DOHH2 (cell line): Measurements from ENCODE around the gene MAGEF1.

Source experiments
- H3F3A ChIP-seq: fragments of 200-600 bp; sonication (generic), shearing (Covaris generic); 2 replicates; pipeline ENCODE4 v1.6.0; 2016; ENCODE audit warnings: antibody characterized with exemption, mild to moderate bottlenecking; ENCODE audit not compliant: control insufficient read depth, insufficient read depth
- H3K27ac ChIP-seq: fragments of 200-600 bp; sonication (generic); 2 replicates; pipeline ENCODE4 v1.5.1; 2014; ENCODE audit warnings: low read depth, mild to moderate bottlenecking, low read length, moderate library complexity
- H3K27me3 ChIP-seq: fragments of 200-600 bp; sonication (generic); 2 replicates; pipeline ENCODE4 v1.6.1; 2014; ENCODE audit warnings: mild to moderate bottlenecking, low read length, mixed read lengths; ENCODE audit not compliant: control insufficient read depth
- H3K36me3 ChIP-seq: fragments of 200-600 bp; sonication (generic); 2 replicates; pipeline ENCODE4 v1.6.1; 2014; ENCODE audit warnings: mild to moderate bottlenecking, low read length, moderate library complexity, mixed read lengths; ENCODE audit not compliant: control insufficient read depth
- H3K4me1 ChIP-seq: fragments of 200-600 bp; sonication (generic); 2 replicates; pipeline ENCODE4 v1.6.1; 2014; ENCODE audit warnings: mild to moderate bottlenecking, low read length, mixed read lengths; ENCODE audit not compliant: control insufficient read depth
- H3K4me2 ChIP-seq: fragments of 200-600 bp; sonication (generic); 2 replicates; pipeline ENCODE4 v1.6.0; 2014; ENCODE audit warnings: mild to moderate bottlenecking, low read length, moderate library complexity
- H3K4me3 ChIP-seq: fragments of 200-600 bp; sonication (generic); 2 replicates; pipeline ENCODE4 v1.5.1; 2014; ENCODE audit warnings: mild to moderate bottlenecking, low read length, mixed read lengths
- H3K79me2 ChIP-seq: fragments of 200-600 bp; sonication (generic); 2 replicates; pipeline ENCODE4 v1.6.1; 2014; ENCODE audit warnings: mild to moderate bottlenecking, low read length, mixed read lengths; ENCODE audit not compliant: control insufficient read depth
- H3K9me2 ChIP-seq: fragments of 200-600 bp; sonication (generic); replicated peaks from 2 replicates; pipeline ENCODE4 v1.6.1; 2014; ENCODE audit warnings: mild to moderate bottlenecking, low read length, mixed read lengths; ENCODE audit not compliant: control insufficient read depth
- H3K9me3 ChIP-seq: fragments of 200-600 bp; sonication (generic); 2 replicates; pipeline ENCODE4 v1.6.1; 2014; ENCODE audit warnings: antibody characterized with exemption, low read length, mixed read lengths; ENCODE audit not compliant: control insufficient read depth, insufficient read depth
- H4K20me1 ChIP-seq: fragments of 200-600 bp; sonication (generic); 2 replicates; pipeline ENCODE4 v1.6.0; 2014; ENCODE audit warnings: low read depth, mild to moderate bottlenecking, antibody characterized with exemption, low read length, moderate library complexity; ENCODE audit not compliant: control insufficient read depth, insufficient read depth
- EZH2phosphoT487 ChIP-seq: fragments of 200-600 bp; sonication (generic); IDR thresholded peaks from 2 replicates; pipeline ENCODE4 v1.6.1; 2017; ENCODE audit warnings: borderline replicate concordance, mild to moderate bottlenecking, antibody characterized with exemption, low read length, moderate library complexity, mixed read lengths
- TF ChIP-seq, protein P1 (sequence below): fragments of 200-600 bp; sonication (generic); IDR thresholded peaks from one replicate; pipeline ENCODE4 v1.5.1; 2014; ENCODE audit warnings: antibody characterized with exemption, mild to moderate bottlenecking, low read depth, low read length; ENCODE audit not compliant: poor library complexity, severe bottlenecking

The MAGEF1 gene

DNA sequence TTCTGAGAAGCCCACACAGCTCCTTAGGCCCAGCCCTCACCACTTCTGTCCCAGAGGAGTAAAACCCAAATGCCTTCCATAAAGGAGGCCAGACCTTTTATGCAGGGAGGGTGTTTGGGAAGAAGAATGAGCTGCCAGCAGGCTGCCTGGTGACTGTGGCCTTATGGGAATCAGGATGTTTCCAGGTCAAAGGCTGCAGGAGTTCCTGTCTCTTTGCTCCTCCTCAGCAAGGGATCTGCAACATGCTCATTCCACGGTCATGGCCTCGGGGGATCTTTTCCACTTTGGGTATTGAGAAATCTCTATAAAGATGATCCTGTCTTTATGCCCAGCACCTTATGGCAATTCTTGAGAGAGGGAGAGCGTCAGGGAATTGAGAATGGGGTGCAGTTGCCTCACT is 25.2 kb upstream of the MAGEF1 start:
- H3K36me3 ChIP-seq, result no peaks in the 10 kb centered on the region
- H3K9me2 ChIP-seq, result no peaks in the 10 kb centered on the region
- TF ChIP-seq EZH2phosphoT487, result no peak
- TF ChIP-seq, protein P1, sequence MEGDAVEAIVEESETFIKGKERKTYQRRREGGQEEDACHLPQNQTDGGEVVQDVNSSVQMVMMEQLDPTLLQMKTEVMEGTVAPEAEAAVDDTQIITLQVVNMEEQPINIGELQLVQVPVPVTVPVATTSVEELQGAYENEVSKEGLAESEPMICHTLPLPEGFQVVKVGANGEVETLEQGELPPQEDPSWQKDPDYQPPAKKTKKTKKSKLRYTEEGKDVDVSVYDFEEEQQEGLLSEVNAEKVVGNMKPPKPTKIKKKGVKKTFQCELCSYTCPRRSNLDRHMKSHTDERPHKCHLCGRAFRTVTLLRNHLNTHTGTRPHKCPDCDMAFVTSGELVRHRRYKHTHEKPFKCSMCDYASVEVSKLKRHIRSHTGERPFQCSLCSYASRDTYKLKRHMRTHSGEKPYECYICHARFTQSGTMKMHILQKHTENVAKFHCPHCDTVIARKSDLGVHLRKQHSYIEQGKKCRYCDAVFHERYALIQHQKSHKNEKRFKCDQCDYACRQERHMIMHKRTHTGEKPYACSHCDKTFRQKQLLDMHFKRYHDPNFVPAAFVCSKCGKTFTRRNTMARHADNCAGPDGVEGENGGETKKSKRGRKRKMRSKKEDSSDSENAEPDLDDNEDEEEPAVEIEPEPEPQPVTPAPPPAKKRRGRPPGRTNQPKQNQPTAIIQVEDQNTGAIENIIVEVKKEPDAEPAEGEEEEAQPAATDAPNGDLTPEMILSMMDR, result no peak
- no peaks in the 10 kb centered on the region for H3K9me3 ChIP-seq
- H4K20me1 ChIP-seq, result no peaks in the 10 kb centered on the region
- H3K4me1 ChIP-seq, result no peaks in the 10 kb centered on the region
- no peak overlapping the region for H3K27ac ChIP-seq
- no peaks in the 10 kb centered on the region for H3K79me2 ChIP-seq
- H3F3A ChIP-seq, result no peaks in the 10 kb centered on the region
- no peak overlapping the region for H3K4me2 ChIP-seq
- H3K4me3 ChIP-seq, result no peak overlapping the region
- no peaks in the 10 kb centered on the region; the same call in 1 of the 2 replicates for H3K27me3 ChIP-seq

DNA sequence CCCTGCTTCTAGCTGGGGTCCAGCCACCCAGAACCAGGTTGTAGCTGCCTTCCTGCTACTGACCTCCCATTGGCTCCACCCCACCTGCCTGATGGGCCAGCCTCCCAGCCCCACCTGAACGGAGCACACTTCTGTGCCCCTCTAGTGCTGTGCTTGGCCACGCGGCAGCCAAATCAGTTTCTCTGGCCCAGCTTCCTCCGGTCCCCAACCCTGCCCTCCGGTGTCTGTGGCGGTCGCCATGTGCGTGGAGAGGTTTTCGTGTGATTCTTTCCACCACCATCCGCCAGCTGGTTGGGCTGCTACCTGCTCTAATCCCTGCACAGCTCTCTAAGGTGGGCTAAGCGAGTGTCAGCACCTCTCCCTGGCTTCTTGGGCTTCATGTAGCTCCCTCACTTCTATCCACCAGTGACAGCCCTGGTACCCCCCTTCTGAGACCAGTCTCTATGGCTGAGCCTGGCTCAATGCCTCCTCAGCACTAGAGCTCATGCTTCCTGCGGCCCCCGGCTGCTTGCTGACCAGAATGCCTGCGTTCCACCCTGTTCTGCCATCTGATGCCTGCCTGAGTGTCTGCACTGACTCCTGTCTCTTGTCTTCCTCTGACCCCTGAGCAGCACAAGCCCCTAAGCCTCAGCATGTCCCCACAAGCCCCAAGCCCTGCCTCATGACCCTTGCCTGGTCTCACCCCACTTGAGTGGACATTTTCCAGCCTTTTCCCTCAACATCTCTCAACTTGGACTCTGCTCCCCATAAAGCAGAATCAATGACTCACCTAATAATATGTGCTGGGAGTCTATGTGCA is 23.2 kb upstream of the MAGEF1 start:
- no peaks in the 10 kb centered on the region for H3K4me1 ChIP-seq
- H4K20me1 ChIP-seq, result no peaks in the 10 kb centered on the region
- no peaks in the 10 kb centered on the region for H3K79me2 ChIP-seq
- no peaks in the 10 kb centered on the region; the same call in 1 of the 2 replicates for H3K27me3 ChIP-seq
- H3K4me2 ChIP-seq, result no peak overlapping the region
- no peaks in the 10 kb centered on the region for H3K36me3 ChIP-seq
- H3K27ac ChIP-seq, result no peak overlapping the region
- TF ChIP-seq, protein P1, result no peak
- no peak for TF ChIP-seq EZH2phosphoT487
- no peaks in the 10 kb centered on the region for H3F3A ChIP-seq
- no peaks in the 10 kb centered on the region for H3K9me3 ChIP-seq
- H3K4me3 ChIP-seq, result no peak overlapping the region
- no peaks in the 10 kb centered on the region for H3K9me2 ChIP-seq

DNA sequence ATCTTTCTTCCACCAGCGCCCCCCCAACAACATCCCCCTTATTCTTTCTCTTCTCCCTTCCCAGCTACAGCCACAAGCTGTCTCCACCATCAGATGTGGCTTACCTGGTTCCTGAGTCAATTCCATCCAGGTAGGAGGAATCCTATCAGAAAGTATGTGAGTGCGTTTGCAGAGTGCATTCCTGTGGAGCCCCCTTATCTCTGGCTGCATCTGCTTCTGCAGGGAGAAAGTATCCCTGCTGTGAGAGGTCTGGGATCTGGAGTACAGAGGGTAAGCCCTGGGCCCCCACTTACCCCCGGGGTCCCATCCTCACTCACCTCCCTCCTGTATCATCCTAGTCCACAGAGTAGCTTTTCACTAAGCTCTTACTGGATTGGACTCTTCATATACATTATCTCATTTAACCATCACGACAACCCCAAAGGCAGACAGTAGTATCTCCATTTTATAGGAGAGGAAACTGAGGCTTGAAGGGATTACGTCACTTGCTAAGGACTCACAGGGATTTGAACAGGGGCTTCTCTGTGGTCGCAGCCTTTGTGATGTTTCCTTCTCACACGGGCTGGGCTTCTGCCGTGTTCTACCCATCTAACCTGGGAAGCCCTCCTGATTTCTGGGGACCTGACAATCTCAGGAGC is 22.2 kb upstream of the MAGEF1 start:
- no peak for TF ChIP-seq EZH2phosphoT487
- TF ChIP-seq, protein P1, result no peak
- Histone ChIP-seq H3K79me2 (no peaks in the 10 kb centered on the region), H3K4me3 (no peak overlapping the region), H3K9me2 (no peaks in the 10 kb centered on the region), H3K27me3 (no peaks in the 10 kb centered on the region; the same call in 1 of the 2 replicates), H3K9me3 (no peaks in the 10 kb centered on the region), H4K20me1 (no peaks in the 10 kb centered on the region), H3K36me3 (no peaks in the 10 kb centered on the region), H3K4me2 (no peak overlapping the region), H3F3A (no peaks in the 10 kb centered on the region), H3K27ac (no peak overlapping the region), H3K4me1 (no peaks in the 10 kb centered on the region)
